ENCODE results near the gene ATP9B.

ATP9B gene

DNA sequence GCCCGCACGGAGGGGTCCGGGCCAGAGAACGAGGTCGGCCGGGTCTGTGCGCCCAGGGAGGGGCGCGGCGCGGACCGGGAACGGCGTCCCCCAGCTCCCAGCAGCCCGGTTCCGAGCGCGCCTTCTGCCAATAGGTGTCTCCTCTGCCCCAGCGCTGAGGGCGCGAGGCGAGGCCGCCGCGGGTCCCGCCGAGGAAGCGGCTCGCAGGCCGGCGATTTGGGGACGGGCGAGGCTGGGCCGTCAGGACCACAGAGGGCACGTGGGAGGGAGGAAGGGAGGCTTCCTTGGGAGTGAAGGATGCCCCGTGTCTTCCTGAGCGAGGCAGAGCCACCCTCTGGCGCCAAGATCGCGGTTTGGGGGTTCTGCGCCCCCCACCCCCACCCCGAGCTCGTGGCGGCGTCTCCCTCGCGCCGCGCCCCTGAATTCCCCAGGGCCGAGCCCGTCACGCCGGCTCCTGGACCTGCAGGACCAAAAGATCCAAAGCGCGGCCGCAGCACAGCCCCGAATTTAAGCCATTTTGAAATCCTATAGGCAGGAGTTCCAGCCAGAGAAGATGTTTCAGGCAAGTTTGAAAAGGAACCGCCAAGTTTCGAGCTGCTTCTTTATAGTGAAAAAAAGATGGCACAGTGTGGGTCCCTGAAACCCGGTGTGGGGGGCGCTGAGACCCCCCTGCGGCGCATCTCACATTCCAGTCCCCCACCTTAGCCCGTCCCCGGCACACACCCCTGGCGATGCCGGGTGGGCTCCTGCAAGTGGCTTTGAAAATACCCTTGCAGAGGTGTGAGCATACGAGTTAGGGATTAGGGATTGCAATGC lies 327.4 kb downstream of the ATP9B start:
- Histone ChIP-seq H3K4me3 (ENCODE audit: low read length) (peak overlapping the region; percentile 59), H3K9ac (ENCODE audit: low read length) (no peak overlapping the region), H3K27me3 (replicated peaks; ENCODE audit: control insufficient read depth, insufficient read depth, low read length) (peaks cover 12% of the 10 kb centered on the region), H3K4me1 (ENCODE audit: control insufficient read depth, insufficient read depth, low read length) (peaks cover 6% of the 10 kb centered on the region), H3K9me3 (ENCODE audit: control insufficient read depth, low read length) (no peaks in the 10 kb centered on the region), H3K36me3 (ENCODE audit: control insufficient read depth, insufficient read depth, low read length, severe bottlenecking) (no peaks in the 10 kb centered on the region)
- DNase-seq (ENCODE audit: low read depth): peak; percentile 78

DNA sequence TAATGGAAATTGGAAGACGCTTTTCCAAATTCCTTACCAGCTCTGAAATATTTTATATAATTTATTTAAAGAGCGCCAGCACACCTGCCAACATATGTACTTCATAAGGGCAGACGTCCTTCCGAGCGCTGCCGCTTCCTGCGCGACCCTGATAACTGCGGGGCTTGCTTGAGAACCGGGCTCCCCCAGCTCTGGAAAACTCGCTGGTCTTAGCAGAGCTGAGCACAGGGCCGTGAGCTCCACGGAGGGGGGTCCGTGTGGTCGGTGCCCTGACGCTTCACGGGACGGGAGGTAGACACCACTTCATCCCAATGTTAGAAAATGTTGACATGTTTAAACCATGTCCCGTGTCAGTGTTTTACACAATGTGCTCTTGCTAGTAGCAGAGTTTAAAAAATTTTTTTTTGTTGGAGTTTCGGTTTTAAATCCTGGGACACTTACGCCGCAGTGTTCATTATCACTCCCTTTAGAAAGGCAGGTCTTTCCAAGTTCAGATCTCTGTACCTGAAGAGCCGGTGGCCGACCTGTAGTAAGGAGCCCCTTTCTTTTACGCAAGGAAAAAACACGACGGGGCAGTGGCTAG lies 328.1 kb downstream of the ATP9B start:
- H3K4me3 ChIP-seq (ENCODE audit: low read length): no peak overlapping the region
- H3K36me3 ChIP-seq (ENCODE audit: control insufficient read depth, insufficient read depth, low read length, severe bottlenecking): no peaks in the 10 kb centered on the region
- peaks cover 7% of the 10 kb centered on the region for H3K27me3 ChIP-seq (replicated peaks; ENCODE audit: control insufficient read depth, insufficient read depth, low read length)
- no peaks in the 10 kb centered on the region for H3K9me3 ChIP-seq (ENCODE audit: control insufficient read depth, low read length)
- no peak overlapping the region for H3K9ac ChIP-seq (ENCODE audit: low read length)
- DNase-seq (ENCODE audit: low read depth): no peak
- H3K4me1 ChIP-seq (ENCODE audit: control insufficient read depth, insufficient read depth, low read length): peaks cover 6% of the 10 kb centered on the region

DNA sequence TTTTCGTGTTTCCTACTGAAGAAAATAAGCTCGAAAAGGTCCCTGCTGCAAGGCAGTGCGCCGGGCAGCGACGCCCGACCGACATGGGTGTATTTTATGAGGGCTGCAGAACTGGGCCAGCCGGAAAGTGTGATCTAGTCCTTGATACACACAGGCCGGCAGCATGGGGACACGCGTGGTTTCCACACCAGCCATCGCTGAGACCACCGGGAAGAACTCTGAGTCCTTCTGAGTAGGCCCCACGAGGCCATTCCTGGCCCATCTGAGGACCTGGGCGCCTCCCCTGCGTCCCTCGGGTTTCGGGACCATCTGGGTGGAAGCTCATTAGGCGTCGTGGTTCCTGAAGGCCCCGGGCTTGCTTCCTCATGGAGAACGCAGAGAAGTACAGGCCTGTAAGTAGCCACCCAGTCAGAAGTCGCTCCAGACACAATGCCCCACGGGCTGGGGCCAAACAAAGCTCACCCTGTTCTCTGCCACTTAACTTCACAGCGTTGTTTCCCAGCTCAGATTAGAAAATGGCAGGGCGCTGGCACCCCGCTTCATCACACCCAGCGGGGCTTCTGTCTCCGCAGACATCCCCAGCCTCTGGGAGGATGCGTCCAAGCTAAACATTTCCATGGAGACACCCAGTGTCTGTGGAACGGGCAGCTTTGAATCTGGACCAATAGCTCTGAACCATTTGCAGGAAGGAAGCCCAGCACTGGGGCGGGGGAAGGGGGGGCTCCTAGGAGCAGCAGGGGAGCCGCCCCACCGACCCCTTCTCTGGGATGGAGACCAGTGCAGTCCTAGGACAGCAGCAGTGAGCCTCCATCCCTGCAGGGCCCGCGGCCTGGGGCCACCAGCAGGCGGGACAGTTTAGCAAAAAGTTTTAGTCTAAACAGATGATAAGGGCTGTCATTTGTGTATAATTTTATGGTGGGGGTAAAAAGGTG lies 328.9 kb downstream of the ATP9B start:
- Histone ChIP-seq H3K9me3 (ENCODE audit: control insufficient read depth, low read length) (no peaks in the 10 kb centered on the region), H3K4me1 (ENCODE audit: control insufficient read depth, insufficient read depth, low read length) (peaks cover 9% of the 10 kb centered on the region), H3K9ac (ENCODE audit: low read length) (no peak overlapping the region), H3K27me3 (replicated peaks; ENCODE audit: control insufficient read depth, insufficient read depth, low read length) (no peaks in the 10 kb centered on the region), H3K36me3 (ENCODE audit: control insufficient read depth, insufficient read depth, low read length, severe bottlenecking) (no peaks in the 10 kb centered on the region), H3K4me3 (ENCODE audit: low read length) (no peak overlapping the region)
- no peak for DNase-seq (ENCODE audit: low read depth)

DNA sequence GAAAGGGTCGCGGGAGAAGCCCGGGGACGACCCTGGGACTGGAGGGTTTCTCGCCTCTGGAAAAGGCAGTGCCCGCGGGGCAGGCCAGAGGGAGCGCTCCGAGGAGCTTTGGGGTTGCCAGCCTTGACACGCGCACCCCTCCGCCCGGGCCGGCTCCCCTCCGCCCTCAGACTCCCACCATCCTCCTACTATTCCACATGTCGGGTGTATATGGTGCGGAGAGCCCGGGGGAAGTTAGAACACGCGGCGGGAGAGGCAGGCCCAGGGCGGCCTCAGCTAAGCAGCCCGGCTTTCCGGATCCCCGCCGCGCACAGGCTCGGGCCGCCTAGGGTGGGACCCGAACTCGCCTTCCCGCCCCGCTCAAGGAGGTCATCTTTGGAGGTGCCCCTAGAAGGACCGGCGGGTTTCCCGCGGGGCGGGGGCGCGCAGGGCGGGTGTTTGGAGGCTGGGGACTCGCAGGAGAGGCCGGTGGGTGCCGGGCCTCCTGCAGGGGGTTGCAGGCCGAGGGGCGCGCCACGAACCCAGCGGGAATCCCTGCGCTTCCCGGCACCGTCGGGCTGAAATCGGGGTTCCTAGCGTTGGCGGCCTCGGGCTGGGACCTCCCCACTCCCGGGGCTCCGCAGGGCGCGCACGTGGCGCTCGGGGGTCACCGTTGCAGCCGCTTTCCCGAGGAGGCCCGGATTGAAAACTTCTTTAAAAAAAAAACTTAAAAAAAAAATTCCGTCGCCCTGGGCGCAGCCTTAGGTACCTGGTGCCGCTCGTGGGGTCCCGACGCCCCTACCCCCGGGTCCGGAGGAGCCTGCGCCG lies 330.3 kb downstream of the ATP9B start:
- DNase-seq (ENCODE audit: low read depth): no peak
- H3K4me3 ChIP-seq (ENCODE audit: low read length): peak overlapping the region; percentile 67
- no peaks in the 10 kb centered on the region for H3K36me3 ChIP-seq (ENCODE audit: control insufficient read depth, insufficient read depth, low read length, severe bottlenecking)
- peaks cover 12% of the 10 kb centered on the region for H3K4me1 ChIP-seq (ENCODE audit: control insufficient read depth, insufficient read depth, low read length)
- H3K9me3 ChIP-seq (ENCODE audit: control insufficient read depth, low read length): no peaks in the 10 kb centered on the region
- H3K9ac ChIP-seq (ENCODE audit: low read length): peak overlapping the region; percentile 29
- H3K27me3 ChIP-seq (replicated peaks; ENCODE audit: control insufficient read depth, insufficient read depth, low read length): no peaks in the 10 kb centered on the region

DNA sequence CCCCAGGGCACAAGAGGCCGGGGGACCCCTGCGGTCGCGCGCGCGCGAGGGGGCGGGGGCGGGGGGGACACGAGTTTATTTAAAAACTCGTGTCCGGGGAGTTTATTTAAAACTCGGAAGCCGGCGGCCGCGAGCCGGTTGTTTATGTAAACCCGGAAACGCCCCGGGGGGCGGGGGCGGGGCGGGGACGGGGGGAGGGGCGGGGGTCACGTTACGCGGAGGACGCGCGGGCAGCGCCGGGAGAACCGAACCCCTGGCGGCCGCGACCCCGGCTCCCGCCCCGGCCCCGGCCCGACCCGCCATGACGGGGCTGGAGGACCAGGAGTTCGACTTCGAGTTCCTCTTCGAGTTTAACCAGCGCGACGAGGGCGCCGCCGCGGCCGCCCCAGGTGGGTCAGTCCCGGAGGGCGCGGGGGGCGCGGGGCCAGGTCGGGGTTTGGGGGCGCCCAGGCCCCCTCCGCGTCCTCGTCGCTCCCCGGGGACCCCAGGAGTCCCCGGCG lies 330.9 kb downstream of the ATP9B start:
- no peaks in the 10 kb centered on the region for H3K36me3 ChIP-seq (ENCODE audit: control insufficient read depth, insufficient read depth, low read length, severe bottlenecking)
- peaks cover 12% of the 10 kb centered on the region for H3K4me1 ChIP-seq (ENCODE audit: control insufficient read depth, insufficient read depth, low read length)
- H3K9ac ChIP-seq (ENCODE audit: low read length): peak overlapping the region; percentile 62
- DNase-seq (ENCODE audit: low read depth): peak; percentile 70
- H3K27me3 ChIP-seq (replicated peaks; ENCODE audit: control insufficient read depth, insufficient read depth, low read length): no peaks in the 10 kb centered on the region
- H3K4me3 ChIP-seq (ENCODE audit: low read length): peak overlapping the region; percentile 71
- H3K9me3 ChIP-seq (ENCODE audit: control insufficient read depth, low read length): no peaks in the 10 kb centered on the region

DNA sequence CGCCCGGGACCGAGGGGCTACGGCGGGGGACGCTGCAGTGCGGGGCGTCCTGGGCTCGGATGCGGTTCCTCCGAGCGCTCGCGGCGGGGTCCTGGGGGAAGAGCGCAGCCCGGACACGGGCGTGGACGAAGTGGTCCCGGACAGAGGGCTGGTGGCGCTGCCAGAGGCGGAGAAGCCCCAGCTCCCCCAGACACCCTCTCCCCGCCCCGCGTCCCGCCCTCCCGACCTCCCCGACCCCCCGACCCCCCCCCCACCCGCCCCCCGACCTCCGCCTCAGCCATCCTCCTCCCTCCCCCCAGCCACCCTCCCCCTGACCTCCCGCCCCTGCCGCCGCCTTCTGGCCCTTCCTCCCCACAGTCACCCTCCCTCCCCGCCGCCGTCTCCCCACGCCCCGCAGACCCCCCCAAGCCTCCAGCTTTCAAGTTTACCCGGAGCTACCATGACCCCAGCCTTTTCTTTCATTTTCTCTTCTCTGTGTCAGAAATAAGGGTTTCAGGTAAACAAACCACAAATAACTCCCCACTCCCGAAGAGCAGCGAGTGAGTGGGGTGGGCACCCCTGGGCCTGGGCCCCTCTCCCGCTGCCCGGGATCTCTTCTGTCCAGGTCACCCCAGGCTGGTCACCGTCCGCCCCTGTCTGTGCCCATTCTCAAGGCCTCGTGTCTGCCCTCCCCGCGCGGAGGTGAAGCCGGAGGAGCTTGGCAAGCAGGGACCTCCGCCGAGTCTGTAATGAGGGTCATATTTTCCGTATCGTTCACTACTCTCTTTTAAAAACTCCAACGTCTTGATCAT lies 331.6 kb downstream of the ATP9B start:
- peak overlapping the region; percentile 62 for H3K9ac ChIP-seq (ENCODE audit: low read length)
- H3K36me3 ChIP-seq (ENCODE audit: control insufficient read depth, insufficient read depth, low read length, severe bottlenecking): no peaks in the 10 kb centered on the region
- H3K27me3 ChIP-seq (replicated peaks; ENCODE audit: control insufficient read depth, insufficient read depth, low read length): no peaks in the 10 kb centered on the region
- H3K4me3 ChIP-seq (ENCODE audit: low read length): peak overlapping the region; percentile 71
- no peaks in the 10 kb centered on the region for H3K9me3 ChIP-seq (ENCODE audit: control insufficient read depth, low read length)
- peak; percentile 37 for DNase-seq (ENCODE audit: low read depth)
- H3K4me1 ChIP-seq (ENCODE audit: control insufficient read depth, insufficient read depth, low read length): peaks cover 12% of the 10 kb centered on the region

DNA sequence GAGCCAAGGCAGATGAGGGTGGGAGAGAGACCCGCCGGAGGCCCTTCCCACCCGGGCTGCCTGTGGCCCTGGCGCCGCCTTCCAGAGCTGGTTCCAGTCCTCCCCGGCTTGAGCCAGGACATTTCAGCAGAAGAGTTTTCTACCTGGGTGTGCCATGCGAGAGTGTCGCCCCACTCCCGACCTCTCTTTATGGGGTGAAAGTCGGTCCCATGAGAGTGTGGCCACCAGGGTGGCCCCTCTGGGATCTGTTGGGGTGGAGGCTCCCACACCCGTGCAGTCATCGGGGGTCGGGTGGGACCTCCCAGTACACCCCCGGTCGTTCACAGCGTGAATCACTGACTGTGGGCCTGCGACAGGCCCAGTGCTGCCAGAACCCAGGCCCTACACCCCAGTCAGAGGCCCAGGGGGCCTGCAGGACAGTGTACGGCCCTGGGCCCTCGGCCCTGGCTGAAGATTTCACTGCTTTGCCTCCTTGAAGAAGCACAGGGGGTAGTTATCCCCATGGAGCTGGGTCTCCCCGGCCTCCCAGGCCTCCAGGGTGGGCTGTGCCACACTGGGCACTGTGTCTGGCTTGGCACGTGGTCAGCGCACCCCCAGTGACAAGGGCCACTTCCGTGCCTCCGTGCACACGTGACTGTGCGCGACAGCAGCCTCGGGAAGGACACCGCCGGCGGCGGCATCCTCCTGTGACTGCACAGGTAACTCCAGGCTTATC lies 332.5 kb downstream of the ATP9B start:
- H3K4me1 ChIP-seq (ENCODE audit: control insufficient read depth, insufficient read depth, low read length): peaks cover 12% of the 10 kb centered on the region
- no peak overlapping the region for H3K4me3 ChIP-seq (ENCODE audit: low read length)
- no peak overlapping the region for H3K9ac ChIP-seq (ENCODE audit: low read length)
- no peaks in the 10 kb centered on the region for H3K27me3 ChIP-seq (replicated peaks; ENCODE audit: control insufficient read depth, insufficient read depth, low read length)
- DNase-seq (ENCODE audit: low read depth): no peak
- no peaks in the 10 kb centered on the region for H3K9me3 ChIP-seq (ENCODE audit: control insufficient read depth, low read length)
- no peaks in the 10 kb centered on the region for H3K36me3 ChIP-seq (ENCODE audit: control insufficient read depth, insufficient read depth, low read length, severe bottlenecking)

DNA sequence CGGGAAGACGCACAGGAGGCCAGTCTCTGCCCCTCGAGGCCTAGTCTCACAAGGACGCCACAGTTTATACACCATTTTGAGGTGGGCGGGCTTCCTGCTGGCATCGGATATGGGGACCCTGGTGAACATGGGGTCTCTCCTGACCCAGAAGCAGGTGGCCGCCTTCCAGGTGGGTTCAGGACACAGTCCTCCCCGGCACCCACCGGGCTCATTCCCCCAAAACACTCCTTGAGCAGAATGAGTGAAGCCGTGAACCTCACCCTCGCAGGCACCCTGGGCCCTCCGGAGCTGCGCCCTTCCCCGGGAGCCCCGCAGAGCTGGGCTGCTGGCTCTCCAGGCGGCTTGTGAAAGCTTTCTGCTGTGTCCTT lies 333.0 kb downstream of the ATP9B start:
- no peaks in the 10 kb centered on the region for H3K27me3 ChIP-seq (replicated peaks; ENCODE audit: control insufficient read depth, insufficient read depth, low read length)
- no peak overlapping the region for H3K4me3 ChIP-seq (ENCODE audit: low read length)
- H3K36me3 ChIP-seq (ENCODE audit: control insufficient read depth, insufficient read depth, low read length, severe bottlenecking): no peaks in the 10 kb centered on the region
- no peak for DNase-seq (ENCODE audit: low read depth)
- no peaks in the 10 kb centered on the region for H3K9me3 ChIP-seq (ENCODE audit: control insufficient read depth, low read length)
- no peak overlapping the region for H3K9ac ChIP-seq (ENCODE audit: low read length)
- H3K4me1 ChIP-seq (ENCODE audit: control insufficient read depth, insufficient read depth, low read length): peaks cover 12% of the 10 kb centered on the region

DNA sequence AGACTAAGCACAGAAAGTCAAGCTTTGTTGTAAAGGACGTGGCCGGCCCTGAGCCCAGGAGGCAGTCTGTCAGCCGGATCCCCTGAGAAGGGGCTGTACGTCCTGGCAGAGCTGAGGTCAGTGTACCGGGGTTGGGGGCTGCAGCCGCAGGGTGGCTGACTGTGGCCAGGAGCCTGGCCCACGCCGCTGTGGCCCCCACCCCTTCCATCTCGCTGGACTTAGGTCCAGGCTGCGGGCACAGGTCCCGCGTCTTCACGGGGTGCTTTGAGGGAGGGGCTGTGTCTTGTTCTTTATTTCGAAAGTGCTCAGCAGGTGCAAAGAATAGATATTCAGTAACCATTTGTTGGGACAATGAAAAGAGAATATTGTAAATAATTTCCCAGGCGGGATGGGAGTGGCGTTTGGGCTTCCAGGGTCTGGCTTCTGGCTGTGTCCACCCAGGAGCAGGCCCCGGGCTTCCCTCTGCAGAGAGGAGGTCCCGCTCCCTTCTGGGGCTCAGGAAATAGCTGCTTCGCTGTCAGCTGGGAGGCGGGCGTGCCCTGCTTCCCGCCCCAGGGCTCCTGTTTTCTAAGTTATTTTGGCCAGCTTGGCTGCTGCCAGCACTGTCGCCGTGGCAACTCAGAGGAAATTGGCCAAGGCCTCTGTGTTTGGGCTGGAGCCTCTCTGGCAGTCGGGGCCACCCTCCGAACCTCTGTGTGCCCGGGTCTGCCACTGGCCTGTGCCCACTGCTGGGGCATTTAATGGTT lies 334.0 kb downstream of the ATP9B start:
- Histone ChIP-seq H3K27me3 (replicated peaks; ENCODE audit: control insufficient read depth, insufficient read depth, low read length) (no peaks in the 10 kb centered on the region), H3K36me3 (ENCODE audit: control insufficient read depth, insufficient read depth, low read length, severe bottlenecking) (no peaks in the 10 kb centered on the region), H3K9ac (ENCODE audit: low read length) (peak overlapping the region; percentile 42), H3K4me1 (ENCODE audit: control insufficient read depth, insufficient read depth, low read length) (peaks cover 12% of the 10 kb centered on the region), H3K4me3 (ENCODE audit: low read length) (peak overlapping the region; percentile 44), H3K9me3 (ENCODE audit: control insufficient read depth, low read length) (no peaks in the 10 kb centered on the region)
- peak; percentile 36 for DNase-seq (ENCODE audit: low read depth)

All from adipocyte (in vitro differentiated cells).